Endothelial cell (in vitro differentiated cells): ENCODE results near the gene ZBED4. TPM values are rescaled to one million over a fixed set of nuclear protein-coding genes. Genes with fewer than 3 reads are reported as not detected.

ENCODE experiments used
- DNase-seq: peaks from one replicate; pipeline ENCODE4 v3.0.0; 2021; ENCODE audit warnings: low spot score
- H3K27ac Mint-ChIP-seq: one replicate; pipeline ENCODE4 v1.8.0; 2021; ENCODE audit warnings: mixed read lengths, inconsistent platforms; ENCODE audit not compliant: unreplicated experiment
- H3K27me3 Mint-ChIP-seq: one replicate; pipeline ENCODE4 v1.8.0; 2021; ENCODE audit warnings: mild to moderate bottlenecking, moderate library complexity, mixed read lengths, inconsistent platforms; ENCODE audit not compliant: unreplicated experiment
- H3K36me3 Mint-ChIP-seq: one replicate; pipeline ENCODE4 v1.8.0; 2021; ENCODE audit warnings: mild to moderate bottlenecking, low read depth, mixed read lengths, inconsistent platforms; ENCODE audit not compliant: unreplicated experiment
- H3K4me1 Mint-ChIP-seq: one replicate; pipeline ENCODE4 v1.8.0; 2021; ENCODE audit warnings: mild to moderate bottlenecking, mixed read lengths, inconsistent platforms; ENCODE audit not compliant: unreplicated experiment
- H3K4me3 Mint-ChIP-seq: one replicate; pipeline ENCODE4 v1.8.0; 2021; ENCODE audit warnings: mild to moderate bottlenecking, mixed read lengths, inconsistent platforms; ENCODE audit not compliant: unreplicated experiment
- H3K9me3 Mint-ChIP-seq: one replicate; pipeline ENCODE4 v1.8.0; 2021; ENCODE audit warnings: mixed read lengths, inconsistent platforms; ENCODE audit not compliant: unreplicated experiment
- total RNA-seq: library from RNA; stranded (reverse); fragmentation: NEBNext Ultra II Directional; extraction: Animal tissue kit (Norgen Biotek cat#: 25700); gene quantifications from one replicate; pipeline ENCODE4 v1.2.1, GENCODE V29; 2021; ENCODE audit not compliant: unreplicated experiment
- TF ChIP-seq, protein P1 (sequence below): fragments of 200-600 bp; sonication (generic); IDR thresholded peaks from one replicate; pipeline ENCODE4 v1.5.0; 2021; ENCODE audit warnings: antibody characterized with exemption; ENCODE audit not compliant: unreplicated experiment

Gene ZBED4
- total RNA-seq, 1 donor from 2014 or later, result 22.6 TPM

DNA sequence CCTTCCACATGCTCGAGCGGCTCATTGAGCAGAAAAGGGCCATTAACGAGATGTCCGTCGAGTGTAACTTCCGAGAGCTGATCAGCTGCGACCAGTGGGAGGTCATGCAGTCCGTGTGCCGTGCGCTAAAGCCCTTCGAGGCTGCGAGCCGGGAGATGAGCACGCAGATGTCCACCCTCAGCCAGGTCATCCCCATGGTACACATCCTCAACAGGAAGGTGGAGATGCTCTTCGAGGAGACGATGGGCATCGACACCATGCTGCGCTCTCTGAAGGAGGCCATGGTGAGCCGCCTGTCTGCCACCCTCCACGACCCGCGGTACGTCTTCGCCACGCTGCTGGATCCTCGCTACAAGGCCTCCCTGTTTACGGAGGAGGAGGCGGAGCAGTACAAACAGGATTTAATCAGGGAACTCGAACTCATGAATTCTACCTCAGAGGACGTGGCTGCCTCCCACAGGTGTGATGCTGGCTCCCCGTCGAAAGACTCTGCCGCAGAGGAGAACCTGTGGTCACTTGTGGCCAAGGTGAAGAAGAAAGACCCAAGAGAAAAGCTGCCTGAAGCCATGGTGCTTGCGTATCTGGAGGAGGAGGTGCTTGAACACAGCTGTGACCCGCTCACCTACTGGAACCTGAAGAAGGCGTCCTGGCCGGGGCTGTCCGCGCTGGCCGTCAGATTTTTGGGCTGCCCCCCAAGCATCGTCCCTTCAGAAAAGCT, 32.9 kb downstream of the ZBED4 start:
- Mint-ChIP-seq H3K9me3 (no peaks in the 10 kb centered on the region), H3K4me1 (no peaks in the 10 kb centered on the region), H3K27ac (no peak overlapping the region), H3K36me3 (peaks cover 69% of the 10 kb centered on the region), H3K27me3 (peaks cover 4% of the 10 kb centered on the region), H3K4me3 (peak overlapping the region; percentile 56)
- TF ChIP-seq, protein P1, sequence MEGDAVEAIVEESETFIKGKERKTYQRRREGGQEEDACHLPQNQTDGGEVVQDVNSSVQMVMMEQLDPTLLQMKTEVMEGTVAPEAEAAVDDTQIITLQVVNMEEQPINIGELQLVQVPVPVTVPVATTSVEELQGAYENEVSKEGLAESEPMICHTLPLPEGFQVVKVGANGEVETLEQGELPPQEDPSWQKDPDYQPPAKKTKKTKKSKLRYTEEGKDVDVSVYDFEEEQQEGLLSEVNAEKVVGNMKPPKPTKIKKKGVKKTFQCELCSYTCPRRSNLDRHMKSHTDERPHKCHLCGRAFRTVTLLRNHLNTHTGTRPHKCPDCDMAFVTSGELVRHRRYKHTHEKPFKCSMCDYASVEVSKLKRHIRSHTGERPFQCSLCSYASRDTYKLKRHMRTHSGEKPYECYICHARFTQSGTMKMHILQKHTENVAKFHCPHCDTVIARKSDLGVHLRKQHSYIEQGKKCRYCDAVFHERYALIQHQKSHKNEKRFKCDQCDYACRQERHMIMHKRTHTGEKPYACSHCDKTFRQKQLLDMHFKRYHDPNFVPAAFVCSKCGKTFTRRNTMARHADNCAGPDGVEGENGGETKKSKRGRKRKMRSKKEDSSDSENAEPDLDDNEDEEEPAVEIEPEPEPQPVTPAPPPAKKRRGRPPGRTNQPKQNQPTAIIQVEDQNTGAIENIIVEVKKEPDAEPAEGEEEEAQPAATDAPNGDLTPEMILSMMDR, result no peak
- no peak for DNase-seq

DNA sequence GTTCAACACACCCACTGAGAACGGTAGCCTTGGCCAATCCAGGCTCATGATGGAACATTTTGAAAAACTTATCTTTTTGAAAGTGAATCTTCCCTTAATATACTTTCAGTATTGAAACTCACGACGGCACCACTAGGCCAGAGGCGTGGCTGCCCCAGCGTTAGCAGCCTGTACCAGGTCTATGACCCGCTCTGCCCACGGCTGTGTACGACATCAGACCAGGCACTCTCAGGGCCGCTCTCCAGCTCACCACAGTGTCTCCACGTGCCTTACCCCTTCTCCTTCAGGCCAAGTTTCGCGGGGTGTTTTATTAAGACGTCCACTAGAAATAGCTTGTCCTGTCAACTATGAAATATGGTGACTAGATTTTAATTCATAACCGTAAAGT, 33.4 kb downstream of the ZBED4 start:
- no peaks in the 10 kb centered on the region for H3K4me1 Mint-ChIP-seq
- H3K4me3 Mint-ChIP-seq, result peak overlapping the region; percentile 82
- TF ChIP-seq, protein P1, result no peak
- H3K27me3 Mint-ChIP-seq, result peaks cover 4% of the 10 kb centered on the region
- peaks cover 71% of the 10 kb centered on the region for H3K36me3 Mint-ChIP-seq
- no peak overlapping the region for H3K27ac Mint-ChIP-seq
- H3K9me3 Mint-ChIP-seq, result no peaks in the 10 kb centered on the region
- no peak for DNase-seq

DNA sequence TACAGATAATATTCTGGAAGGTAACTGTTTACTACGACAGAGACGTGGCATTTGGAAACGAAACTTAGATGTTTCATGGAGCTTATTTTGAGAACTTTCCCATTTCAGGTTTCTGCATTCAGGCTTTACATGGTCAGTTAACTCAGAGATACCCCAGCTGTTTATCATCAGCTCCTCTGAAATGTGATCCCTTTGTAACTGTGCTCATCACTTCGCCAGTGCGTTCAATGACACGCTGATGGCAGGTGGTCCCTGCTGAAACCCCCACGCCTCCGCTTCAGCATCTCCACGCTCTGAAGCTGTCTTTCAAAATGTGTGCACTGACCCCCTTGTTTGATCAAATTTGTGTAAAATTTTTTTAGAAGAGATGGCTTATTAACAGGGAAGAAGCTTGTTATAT, 34.1 kb downstream of the ZBED4 start:
- no peaks in the 10 kb centered on the region for H3K9me3 Mint-ChIP-seq
- H3K4me3 Mint-ChIP-seq, result peak overlapping the region; percentile 50
- H3K36me3 Mint-ChIP-seq, result peaks cover 71% of the 10 kb centered on the region
- H3K4me1 Mint-ChIP-seq, result no peaks in the 10 kb centered on the region
- TF ChIP-seq, protein P1, result no peak
- H3K27ac Mint-ChIP-seq, result no peak overlapping the region
- peaks cover 4% of the 10 kb centered on the region for H3K27me3 Mint-ChIP-seq
- no peak for DNase-seq

DNA sequence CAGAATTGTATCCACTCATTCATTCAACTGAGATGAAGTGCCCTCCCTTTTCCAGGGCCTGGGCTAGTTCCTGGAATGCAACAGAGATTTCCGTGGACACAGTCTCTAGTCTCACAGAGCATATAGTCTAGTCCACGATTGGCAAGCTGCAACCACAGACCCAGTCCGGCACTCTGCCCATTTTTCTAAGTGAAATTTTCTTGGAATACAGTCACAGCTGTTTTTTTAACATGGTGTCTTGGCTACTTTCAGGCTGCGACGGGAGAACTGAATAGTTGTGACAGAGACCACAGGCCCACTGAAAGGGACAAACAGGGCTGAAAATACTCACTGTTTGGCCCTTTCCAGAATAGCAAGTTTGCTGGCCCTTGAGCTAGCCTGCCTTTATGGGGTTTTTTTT, 35.4 kb downstream of the ZBED4 start:
- peak overlapping the region; percentile 42 for H3K4me3 Mint-ChIP-seq
- H3K9me3 Mint-ChIP-seq, result no peaks in the 10 kb centered on the region
- TF ChIP-seq, protein P1, result no peak
- H3K4me1 Mint-ChIP-seq, result no peaks in the 10 kb centered on the region
- no peak for DNase-seq
- no peak overlapping the region for H3K27ac Mint-ChIP-seq
- peaks cover 69% of the 10 kb centered on the region for H3K36me3 Mint-ChIP-seq
- peaks cover under 1% of the 10 kb centered on the region for H3K27me3 Mint-ChIP-seq

DNA sequence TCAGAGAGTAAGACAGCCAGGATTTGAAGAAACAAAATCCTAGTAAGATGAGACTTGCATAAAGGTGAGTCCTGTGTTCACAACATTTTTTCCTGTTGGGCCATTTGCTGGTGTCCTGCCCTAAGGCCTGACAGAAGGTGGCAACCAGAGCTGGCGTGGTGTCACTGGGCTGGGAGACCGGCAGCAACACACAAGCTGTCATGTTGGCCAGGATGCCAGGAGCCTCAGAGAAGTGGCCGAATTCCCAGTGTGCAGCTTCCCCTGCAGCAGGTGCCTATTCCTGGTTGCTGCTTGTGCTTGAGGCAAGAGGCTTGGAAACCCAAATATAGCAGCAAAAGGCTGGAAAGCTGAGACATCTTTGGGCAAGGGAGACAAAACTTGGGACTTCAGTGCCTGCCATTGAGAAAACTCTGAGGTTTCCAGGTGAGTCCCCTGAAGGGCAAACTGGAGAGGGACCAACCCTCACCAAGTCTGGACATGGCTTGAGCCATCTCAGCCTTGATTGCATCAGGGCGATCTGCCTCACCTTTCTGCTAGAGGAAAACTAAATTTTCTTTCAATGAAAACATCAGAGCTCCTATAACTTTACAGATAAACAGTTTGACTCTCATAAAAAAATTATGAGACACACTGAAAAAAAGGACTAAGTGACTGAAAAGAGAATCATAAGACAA, 38.7 kb downstream of the ZBED4 start:
- Mint-ChIP-seq H3K4me1 (no peaks in the 10 kb centered on the region), H3K4me3 (no peak overlapping the region), H3K9me3 (no peaks in the 10 kb centered on the region), H3K36me3 (peaks cover 57% of the 10 kb centered on the region), H3K27me3 (peaks cover 6% of the 10 kb centered on the region), H3K27ac (no peak overlapping the region)
- TF ChIP-seq, protein P1, result no peak
- DNase-seq, result no peak
